ENCODE results near the gene C18orf32. TPM values are rescaled to one million over a fixed set of nuclear protein-coding genes. Genes with fewer than 3 reads are reported as not detected.

C18orf32 gene
- 34.8 TPM for total RNA-seq
- 100 to 1,000 TPM in 2 of 4 donors, 10 to 100 TPM in 2; 91.4 to 108 (median 99.8) TPM for polyA plus RNA-seq

- DNase-seq (peak; percentile 92 to 95 (median 95)), ATAC-seq (ENCODE audit: low read depth in 2 of 2) (peak; percentile 95)
- H3K4me3 Mint-ChIP-seq, result peak within 1 kb of the TSS; percentile 97 to 100 (median 98)
- Histone ChIP-seq H3K27me3 (ENCODE audit: control insufficient read depth, insufficient read depth, low read length) (no peaks in the 10 kb centered on the region), H3K4me3 (ENCODE audit: low read depth, low read length) (peak within 1 kb of the TSS; percentile 99), H3K4me1 (ENCODE audit: control insufficient read depth, insufficient read depth, low read length, poor library complexity, severe bottlenecking) (peaks cover 61% of the 10 kb centered on the region), H3K27ac (ENCODE audit: insufficient read depth, low read length, poor library complexity, severe bottlenecking) (peak within 1 kb of the TSS; percentile 94), H3K9me3 (ENCODE audit: control insufficient read depth in 2 of 2, low read length in 2 of 2) (no peaks in the 10 kb centered on the region), H3K36me3 (ENCODE audit: control insufficient read depth, insufficient read depth, low read length) (peaks cover 52% of the 10 kb centered on the region)
- peak within 1 kb of the TSS; percentile 96 to 99 (median 99) for H3K27ac Mint-ChIP-seq
- peaks cover 42% of the 10 kb centered on the region for H3K36me3 Mint-ChIP-seq
- H3K9me3 Mint-ChIP-seq, result peaks cover 0 to 2% (median 0%) of the 10 kb centered on the region in 7 donors
- peaks cover 41 to 82% (median 48%) of the 10 kb centered on the region in 4 donors for H3K4me1 Mint-ChIP-seq
- H3K27me3 Mint-ChIP-seq, result no peaks in the 10 kb centered on the region
These were observed at the start of gene C18orf32 for GRCh38 chr18:49486953-49487710. C18orf32 (minus strand) TSS chr18:49487234; CDS start chr18:49483748, 3,486 bp downstream.

DNA sequence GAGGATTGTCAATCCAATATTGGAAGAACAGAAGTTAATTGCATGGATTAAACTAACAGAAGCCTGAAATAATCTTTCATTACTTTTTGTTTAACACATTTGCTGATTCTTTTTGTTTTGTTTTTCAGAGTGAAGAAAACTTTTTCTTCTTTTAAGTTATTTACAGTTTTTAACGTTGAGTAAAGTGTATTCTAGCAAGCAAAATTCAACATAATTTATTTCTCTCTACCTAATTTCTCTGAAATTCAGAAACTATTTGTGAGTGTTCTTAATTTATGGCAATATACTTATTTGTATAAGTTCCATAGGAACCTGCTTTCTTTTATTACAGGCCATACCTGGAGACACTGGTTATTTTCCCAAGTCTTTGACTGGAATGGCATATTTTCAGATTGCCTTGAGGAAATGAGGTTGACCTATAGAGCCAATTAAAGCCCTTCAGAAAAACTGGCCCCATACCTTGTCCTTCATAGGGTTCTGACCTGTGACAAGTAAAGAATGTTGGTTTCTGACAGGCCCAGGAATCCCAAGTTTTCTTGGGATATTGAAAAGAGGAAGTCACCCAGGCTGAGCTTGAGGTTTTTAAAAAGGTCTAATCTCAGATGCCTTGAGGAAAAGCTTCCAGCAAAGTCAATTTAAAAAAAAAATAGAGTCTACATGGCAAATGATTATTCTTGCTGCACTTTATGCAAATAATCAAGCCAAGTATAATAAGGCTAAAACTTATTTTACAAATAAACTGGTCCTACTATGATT, 48.0 kb upstream of the C18orf32 start:
- Histone ChIP-seq H3K4me3 (ENCODE audit: low read depth, low read length) (no peak overlapping the region), H3K27me3 (ENCODE audit: control insufficient read depth, insufficient read depth, low read length) (peaks cover 4% of the 10 kb centered on the region), H3K27ac (ENCODE audit: insufficient read depth, low read length, poor library complexity, severe bottlenecking) (no peak overlapping the region), H3K36me3 (ENCODE audit: control insufficient read depth, insufficient read depth, low read length) (no peaks in the 10 kb centered on the region), H3K4me1 (ENCODE audit: control insufficient read depth, insufficient read depth, low read length, poor library complexity, severe bottlenecking) (no peaks in the 10 kb centered on the region), H3K9me3 (ENCODE audit: control insufficient read depth in 2 of 2, low read length in 2 of 2) (peaks cover 0 to 8% of the 10 kb centered on the region in 2 experiments)
- no peak overlapping the region for H3K27ac Mint-ChIP-seq
- H3K9me3 Mint-ChIP-seq, result peaks cover 0 to 2% (median 0%) of the 10 kb centered on the region in 7 donors
- peaks cover 25% of the 10 kb centered on the region for H3K27me3 Mint-ChIP-seq
- no peak overlapping the region for H3K4me3 Mint-ChIP-seq
- H3K4me1 Mint-ChIP-seq, result no peaks in the 10 kb centered on the region
- DNase-seq (no peak), ATAC-seq (ENCODE audit: low read depth in 2 of 2) (no peak)
- H3K36me3 Mint-ChIP-seq, result no peaks in the 10 kb centered on the region

- H3K4me1 Mint-ChIP-seq, result no peaks in the 10 kb centered on the region
These were observed 44.7 kb upstream of the C18orf32 start for GRCh38 chr18:49531678-49532153.

DNA sequence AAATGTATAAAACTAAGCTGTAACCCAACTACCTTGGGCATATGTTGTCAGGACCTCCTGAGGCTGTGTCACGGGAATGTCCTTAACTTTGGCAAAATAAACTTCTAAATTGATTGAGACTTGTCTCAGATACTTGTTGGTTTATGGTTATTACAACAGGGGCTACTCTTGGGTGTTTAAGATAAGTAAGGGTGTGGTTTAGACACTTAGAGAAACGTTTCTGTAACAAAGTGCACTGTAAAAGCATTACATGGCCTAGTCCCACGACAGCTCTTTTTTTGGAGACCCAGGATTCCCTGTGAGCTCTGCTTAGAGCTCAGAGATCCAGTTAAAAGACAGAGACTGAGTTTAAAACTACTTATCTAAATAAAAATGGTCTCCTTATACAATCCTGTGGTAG, 42.6 kb upstream of the C18orf32 start:
- Mint-ChIP-seq H3K4me1 (no peaks in the 10 kb centered on the region), H3K27ac (no peak overlapping the region), H3K4me3 (no peak overlapping the region)

More at GRCh38 chr18:49531678-49532153, 44.7 kb upstream of the C18orf32 start:
- Histone ChIP-seq H3K27ac (ENCODE audit: insufficient read depth, low read length, poor library complexity, severe bottlenecking) (no peak overlapping the region), H3K9me3 (ENCODE audit: control insufficient read depth in 2 of 2, low read length in 2 of 2) (peaks cover 0 to 8% of the 10 kb centered on the region in 2 experiments), H3K4me1 (ENCODE audit: control insufficient read depth, insufficient read depth, low read length, poor library complexity, severe bottlenecking) (no peaks in the 10 kb centered on the region), H3K36me3 (ENCODE audit: control insufficient read depth, insufficient read depth, low read length) (no peaks in the 10 kb centered on the region), H3K27me3 (ENCODE audit: control insufficient read depth, insufficient read depth, low read length) (peaks cover 8% of the 10 kb centered on the region), H3K4me3 (ENCODE audit: low read depth, low read length) (no peak overlapping the region)
- H3K27ac Mint-ChIP-seq, result no peak overlapping the region
- H3K36me3 Mint-ChIP-seq, result no peaks in the 10 kb centered on the region
- ATAC-seq (ENCODE audit: low read depth in 2 of 2) (no peak), DNase-seq (no peak)
- H3K4me3 Mint-ChIP-seq, result no peak overlapping the region
- H3K9me3 Mint-ChIP-seq, result peaks cover 0 to 3% (median 0%) of the 10 kb centered on the region in 7 donors
- peaks cover 39% of the 10 kb centered on the region for H3K27me3 Mint-ChIP-seq

GRCh38 chr18:49527631-49528327, 40.7 kb upstream of the C18orf32 start:
- no peaks in the 10 kb centered on the region for H3K9me3 ChIP-seq (ENCODE audit: control insufficient read depth in 2 of 2, low read length in 2 of 2)
- no peak overlapping the region for H3K27ac ChIP-seq (ENCODE audit: insufficient read depth, low read length, poor library complexity, severe bottlenecking)
- H3K36me3 ChIP-seq (ENCODE audit: control insufficient read depth, insufficient read depth, low read length), result no peaks in the 10 kb centered on the region
- DNase-seq (no peak), ATAC-seq (ENCODE audit: low read depth in 2 of 2) (no peak)
- no peaks in the 10 kb centered on the region for H3K36me3 Mint-ChIP-seq
- H3K27me3 Mint-ChIP-seq, result peaks cover 32% of the 10 kb centered on the region
- peaks cover 0 to 3% (median 0%) of the 10 kb centered on the region in 7 donors for H3K9me3 Mint-ChIP-seq
- H3K27me3 ChIP-seq (ENCODE audit: control insufficient read depth, insufficient read depth, low read length), result peaks cover 4% of the 10 kb centered on the region
- H3K4me1 Mint-ChIP-seq, result no peaks in the 10 kb centered on the region
- H3K4me3 Mint-ChIP-seq, result no peak overlapping the region
- no peak overlapping the region for H3K27ac Mint-ChIP-seq
- H3K4me3 ChIP-seq (ENCODE audit: low read depth, low read length), result no peak overlapping the region
- no peaks in the 10 kb centered on the region for H3K4me1 ChIP-seq (ENCODE audit: control insufficient read depth, insufficient read depth, low read length, poor library complexity, severe bottlenecking)

More for the DNA sequence above, 42.6 kb upstream of the C18orf32 start:
- no peaks in the 10 kb centered on the region for H3K36me3 Mint-ChIP-seq
- Histone ChIP-seq H3K27ac (ENCODE audit: insufficient read depth, low read length, poor library complexity, severe bottlenecking) (no peak overlapping the region), H3K4me1 (ENCODE audit: control insufficient read depth, insufficient read depth, low read length, poor library complexity, severe bottlenecking) (no peaks in the 10 kb centered on the region), H3K4me3 (ENCODE audit: low read depth, low read length) (no peak overlapping the region), H3K36me3 (ENCODE audit: control insufficient read depth, insufficient read depth, low read length) (no peaks in the 10 kb centered on the region), H3K9me3 (ENCODE audit: control insufficient read depth in 2 of 2, low read length in 2 of 2) (peaks cover 0 to 2% of the 10 kb centered on the region in 2 experiments), H3K27me3 (ENCODE audit: control insufficient read depth, insufficient read depth, low read length) (peaks cover 5% of the 10 kb centered on the region)
- H3K9me3 Mint-ChIP-seq, result peaks cover 0 to 3% (median 0%) of the 10 kb centered on the region in 7 donors
- DNase-seq (no peak), ATAC-seq (ENCODE audit: low read depth in 2 of 2) (no peak)
- H3K27me3 Mint-ChIP-seq, result peaks cover 32% of the 10 kb centered on the region

- H3K4me3 Mint-ChIP-seq, result no peak overlapping the region
- H3K27me3 Mint-ChIP-seq, result peaks cover 24% of the 10 kb centered on the region
- Histone ChIP-seq H3K4me3 (ENCODE audit: low read depth, low read length) (no peak overlapping the region), H3K27me3 (ENCODE audit: control insufficient read depth, insufficient read depth, low read length) (peaks cover 4% of the 10 kb centered on the region), H3K4me1 (ENCODE audit: control insufficient read depth, insufficient read depth, low read length, poor library complexity, severe bottlenecking) (no peaks in the 10 kb centered on the region), H3K9me3 (ENCODE audit: control insufficient read depth in 2 of 2, low read length in 2 of 2) (no peaks in the 10 kb centered on the region), H3K27ac (ENCODE audit: insufficient read depth, low read length, poor library complexity, severe bottlenecking) (no peak overlapping the region), H3K36me3 (ENCODE audit: control insufficient read depth, insufficient read depth, low read length) (no peaks in the 10 kb centered on the region)
- H3K9me3 Mint-ChIP-seq, result peaks cover 0 to 3% (median 0%) of the 10 kb centered on the region in 7 donors
- DNase-seq (no peak), ATAC-seq (ENCODE audit: low read depth in 2 of 2) (no peak)
- no peaks in the 10 kb centered on the region for H3K4me1 Mint-ChIP-seq
- no peaks in the 10 kb centered on the region for H3K36me3 Mint-ChIP-seq
- H3K27ac Mint-ChIP-seq, result no peak overlapping the region
These were observed 38.9 kb upstream of the C18orf32 start for GRCh38 chr18:49525981-49526380.

DNA sequence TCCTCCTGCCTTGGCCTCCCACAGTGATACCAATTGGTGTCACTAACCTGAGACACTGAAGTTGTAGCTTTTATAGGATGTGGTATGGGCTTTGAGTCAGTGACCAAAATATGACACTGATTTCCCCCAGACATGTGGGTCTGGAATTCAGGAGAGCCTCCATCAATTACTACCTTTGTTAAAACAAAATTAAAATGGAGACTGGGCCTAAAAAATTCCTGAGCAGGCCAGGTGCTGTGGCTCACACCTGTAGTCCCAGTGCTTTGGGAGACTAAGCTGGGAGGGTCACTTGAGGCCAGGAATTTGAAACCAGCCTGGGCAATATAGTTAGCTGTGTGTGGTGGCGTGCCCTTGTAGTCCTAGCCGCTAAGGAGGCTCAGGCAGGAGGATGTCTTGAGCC, 37.9 kb upstream of the C18orf32 start:
- H3K9me3 ChIP-seq (ENCODE audit: control insufficient read depth in 2 of 2, low read length in 2 of 2), result no peaks in the 10 kb centered on the region
- no peak overlapping the region for H3K27ac Mint-ChIP-seq
- no peak for DNase-seq
- H3K4me1 ChIP-seq (ENCODE audit: control insufficient read depth, insufficient read depth, low read length, poor library complexity, severe bottlenecking), result no peaks in the 10 kb centered on the region
- no peaks in the 10 kb centered on the region for H3K9me3 Mint-ChIP-seq
- H3K36me3 ChIP-seq (ENCODE audit: control insufficient read depth, insufficient read depth, low read length), result no peaks in the 10 kb centered on the region
- H3K27me3 ChIP-seq (ENCODE audit: control insufficient read depth, insufficient read depth, low read length), result peaks cover 4% of the 10 kb centered on the region
- H3K4me1 Mint-ChIP-seq, result no peaks in the 10 kb centered on the region
- no peak overlapping the region for H3K4me3 Mint-ChIP-seq
- no peak for ATAC-seq (ENCODE audit: low read depth in 2 of 2)
- peaks cover 16% of the 10 kb centered on the region for H3K27me3 Mint-ChIP-seq
- no peak overlapping the region for H3K27ac ChIP-seq (ENCODE audit: insufficient read depth, low read length, poor library complexity, severe bottlenecking)
- H3K36me3 Mint-ChIP-seq, result no peaks in the 10 kb centered on the region
- no peak overlapping the region for H3K4me3 ChIP-seq (ENCODE audit: low read depth, low read length)

Measured in CD4-positive, CD25-positive, alpha-beta regulatory T cell (primary cell).